ENCODE measurements around the gene ZNRD2.
A peak's percentile ranks its signal among the peaks of the same experiment; 100 is the strongest.

Gene ZNRD2

DNA sequence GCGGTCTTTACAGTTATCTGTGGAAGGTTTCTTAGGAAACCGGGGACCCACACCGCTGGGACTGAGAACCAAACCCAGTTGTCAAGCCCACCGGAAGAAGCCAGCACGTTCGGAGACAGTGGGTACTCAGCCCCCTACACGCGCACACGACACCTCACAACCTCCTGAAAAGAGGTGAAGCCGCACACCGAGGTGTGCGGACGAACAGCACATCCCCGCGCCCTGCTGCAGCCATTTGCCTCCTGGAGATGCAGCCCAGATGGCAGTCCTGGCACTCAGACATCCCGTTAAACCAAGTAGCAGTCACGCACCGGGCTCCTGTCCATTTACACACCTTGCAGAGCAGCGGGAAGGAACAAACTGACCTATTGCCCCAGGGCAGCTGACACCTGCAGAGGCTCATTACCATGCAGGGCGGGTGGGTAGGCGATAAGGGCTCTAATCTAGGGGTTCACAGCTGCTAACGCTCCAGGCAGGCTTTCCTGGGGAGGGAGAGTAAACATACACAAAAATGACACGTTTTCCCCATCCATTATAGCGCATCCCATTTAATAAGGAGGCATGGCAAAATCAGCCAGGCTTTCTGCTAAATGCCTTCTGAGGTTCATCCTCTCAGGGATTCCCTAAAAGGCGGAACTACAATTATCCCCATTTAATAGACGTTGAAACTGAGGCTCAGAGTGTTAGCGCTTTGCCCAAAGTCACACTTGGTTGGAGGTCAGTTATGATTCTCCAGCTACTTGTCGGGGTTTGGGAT is 4.7 kb downstream of the ZNRD2 start:
- peak overlapping the region; percentile 96 for H3K27ac ChIP-seq

DNA sequence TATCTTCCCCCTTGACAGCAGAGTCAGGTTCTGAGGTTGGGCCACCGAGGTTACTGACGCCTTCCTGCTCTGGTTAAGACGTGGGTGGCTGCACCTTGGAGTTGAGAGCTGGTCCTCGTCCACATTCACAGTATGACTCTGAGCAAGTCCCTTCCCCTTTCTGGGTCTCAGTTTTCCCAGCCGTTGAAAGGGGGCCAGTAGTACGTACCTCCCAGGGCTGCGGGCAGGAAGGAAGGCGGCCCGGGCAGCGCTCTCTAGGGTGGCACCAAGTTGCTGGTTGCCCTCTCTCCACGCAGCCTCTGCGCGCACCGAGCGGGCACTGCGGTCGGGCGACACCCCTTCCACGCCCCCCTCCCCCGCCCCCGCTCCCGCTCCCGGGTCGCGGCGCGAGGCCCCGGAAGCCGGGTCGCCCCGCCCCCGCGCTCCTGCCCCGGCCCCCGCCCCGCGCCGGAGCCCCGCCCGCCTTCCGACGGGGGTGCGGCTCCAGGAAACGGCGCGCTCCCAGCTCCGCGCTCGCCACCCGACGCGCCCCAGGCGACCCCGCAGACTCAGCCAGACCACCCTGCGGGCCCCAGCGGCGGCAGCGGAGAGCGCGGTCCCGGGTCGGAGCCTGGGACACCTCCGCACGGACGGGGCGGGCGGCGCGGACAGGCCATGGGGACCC is 5.4 kb downstream of the ZNRD2 start, which contains the start of gene EHBP1L1:
Gene EHBP1L1, plus strand, starts transcription at position 486 of the 664 bp plus-strand sequence. CDS start 250 bp downstream, outside the sequence.
- TF ChIP-seq, protein P1, sequence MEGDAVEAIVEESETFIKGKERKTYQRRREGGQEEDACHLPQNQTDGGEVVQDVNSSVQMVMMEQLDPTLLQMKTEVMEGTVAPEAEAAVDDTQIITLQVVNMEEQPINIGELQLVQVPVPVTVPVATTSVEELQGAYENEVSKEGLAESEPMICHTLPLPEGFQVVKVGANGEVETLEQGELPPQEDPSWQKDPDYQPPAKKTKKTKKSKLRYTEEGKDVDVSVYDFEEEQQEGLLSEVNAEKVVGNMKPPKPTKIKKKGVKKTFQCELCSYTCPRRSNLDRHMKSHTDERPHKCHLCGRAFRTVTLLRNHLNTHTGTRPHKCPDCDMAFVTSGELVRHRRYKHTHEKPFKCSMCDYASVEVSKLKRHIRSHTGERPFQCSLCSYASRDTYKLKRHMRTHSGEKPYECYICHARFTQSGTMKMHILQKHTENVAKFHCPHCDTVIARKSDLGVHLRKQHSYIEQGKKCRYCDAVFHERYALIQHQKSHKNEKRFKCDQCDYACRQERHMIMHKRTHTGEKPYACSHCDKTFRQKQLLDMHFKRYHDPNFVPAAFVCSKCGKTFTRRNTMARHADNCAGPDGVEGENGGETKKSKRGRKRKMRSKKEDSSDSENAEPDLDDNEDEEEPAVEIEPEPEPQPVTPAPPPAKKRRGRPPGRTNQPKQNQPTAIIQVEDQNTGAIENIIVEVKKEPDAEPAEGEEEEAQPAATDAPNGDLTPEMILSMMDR (IDR thresholded peaks at IDR 0.05): no peak
- no peak for TF ChIP-seq ZFX (IDR thresholded peaks at IDR 0.05; ENCODE audit: borderline replicate concordance)

More for the DNA sequence above, 4.7 kb downstream of the ZNRD2 start:
- TF ChIP-seq ZFX (IDR thresholded peaks at IDR 0.05; ENCODE audit: borderline replicate concordance): no peak
- TF ChIP-seq, protein P1 (IDR thresholded peaks at IDR 0.05): no peak

DNA sequence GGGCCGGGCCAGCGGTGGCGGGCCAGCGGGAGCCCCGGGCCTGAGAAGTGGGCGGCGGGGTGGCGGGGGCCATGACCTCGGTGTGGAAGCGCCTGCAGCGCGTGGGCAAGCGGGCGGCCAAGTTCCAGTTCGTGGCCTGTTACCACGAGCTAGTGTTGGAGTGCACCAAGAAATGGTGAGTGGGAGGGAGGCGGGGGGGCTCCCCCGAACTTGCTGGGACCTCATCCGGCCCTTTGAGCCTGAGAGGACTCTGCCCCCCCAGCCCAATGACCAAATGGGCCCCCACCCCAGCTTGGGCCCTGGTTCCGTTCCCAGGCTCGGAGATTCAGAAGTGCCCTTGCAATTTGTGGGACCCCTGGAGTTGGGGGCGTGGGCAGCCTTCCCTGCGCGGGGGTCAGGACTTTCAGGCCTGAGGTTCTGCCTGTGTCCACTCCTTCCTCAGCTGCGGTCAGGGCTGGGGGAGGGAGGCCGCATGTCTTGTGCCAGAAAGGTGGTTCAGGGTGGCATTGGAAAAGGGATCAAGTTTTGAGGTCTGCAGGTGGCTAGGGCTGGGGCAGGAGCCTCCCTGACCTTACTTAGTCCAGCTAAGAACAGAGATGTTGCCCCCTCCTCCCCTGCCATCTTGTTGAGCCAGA is 6.1 kb downstream of the ZNRD2 start:
- TF ChIP-seq ZFX (IDR thresholded peaks at IDR 0.05; ENCODE audit: borderline replicate concordance): no peak
- TF ChIP-seq, protein P1 (IDR thresholded peaks at IDR 0.05): no peak
- peak overlapping the region; percentile 96 for H3K27ac ChIP-seq

More for the DNA sequence above, 5.4 kb downstream of the ZNRD2 start, which contains the start of gene EHBP1L1:
- peak within 1 kb of the TSS; percentile 96 for H3K27ac ChIP-seq

DNA sequence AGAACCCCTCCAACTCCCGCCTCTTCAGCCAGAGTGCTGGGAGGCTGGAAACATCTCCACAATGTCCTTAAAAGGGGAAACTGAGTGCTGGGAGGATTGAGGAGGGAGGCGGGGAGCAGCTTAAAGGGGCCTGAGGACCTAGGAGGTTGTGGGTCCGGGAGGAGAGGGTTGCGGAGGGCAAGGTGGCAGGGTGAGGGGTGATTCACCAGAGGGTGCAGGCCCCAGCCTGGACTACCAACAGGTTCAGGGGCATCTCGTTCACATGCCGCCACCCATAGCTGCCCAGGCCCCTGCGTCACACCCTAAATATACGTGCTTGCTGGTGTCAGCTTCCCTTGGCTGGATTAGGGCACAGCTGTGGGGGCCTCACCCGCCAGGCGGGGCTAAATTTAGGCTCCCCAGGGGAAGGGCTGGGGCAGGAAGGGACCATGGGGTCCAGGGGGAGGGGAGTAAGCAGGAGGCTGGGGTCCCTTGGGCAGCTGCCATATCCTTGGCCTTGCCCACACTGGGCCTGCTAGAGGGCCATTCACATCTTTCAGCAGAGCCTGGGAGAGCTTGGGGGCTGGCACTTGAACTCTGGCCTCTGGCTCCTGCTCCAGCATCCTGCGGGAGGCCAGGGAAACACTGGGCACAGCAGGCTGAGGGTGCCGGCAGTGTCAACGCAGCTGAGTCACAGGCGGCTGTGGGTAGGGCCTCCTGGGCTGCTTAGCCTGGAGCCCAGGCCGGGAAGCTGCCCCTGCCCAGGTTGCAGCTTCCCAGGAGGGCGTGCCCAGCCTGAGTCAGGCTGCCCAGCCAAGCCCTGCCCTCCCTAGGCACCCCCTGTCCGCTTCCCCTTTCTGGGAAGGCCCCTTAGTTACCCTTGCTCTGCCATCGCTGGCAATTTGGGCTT is 6.8 kb downstream of the ZNRD2 start:
- peak overlapping the region; percentile 96; the same call in 1 of the 2 replicates for H3K27ac ChIP-seq
- no peak for TF ChIP-seq ZFX (IDR thresholded peaks at IDR 0.05; ENCODE audit: borderline replicate concordance)
- TF ChIP-seq, protein P1 (IDR thresholded peaks at IDR 0.05): no peak

DNA sequence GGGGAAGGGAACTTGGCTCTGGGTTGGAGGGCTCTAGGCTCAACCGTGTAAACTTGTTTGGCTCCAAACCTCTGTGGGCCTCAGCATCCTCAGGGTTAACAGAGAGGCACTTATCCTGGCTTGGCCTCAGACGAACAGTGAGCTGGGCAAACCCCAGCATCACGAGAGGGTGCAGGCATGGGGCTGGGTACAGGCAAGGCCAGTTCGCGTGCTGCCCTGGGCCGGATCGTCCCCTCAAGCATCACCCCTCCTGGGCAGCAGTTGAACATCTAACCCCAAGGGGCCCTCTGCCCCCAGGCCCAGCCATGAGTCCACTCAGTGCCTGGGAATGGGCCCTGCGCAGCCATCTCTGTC is 7.5 kb downstream of the ZNRD2 start:
- H3K27ac ChIP-seq: peak overlapping the region; percentile 96; the same call in 1 of the 2 replicates
- TF ChIP-seq ZFX (IDR thresholded peaks at IDR 0.05; ENCODE audit: borderline replicate concordance): no peak
- TF ChIP-seq, protein P1 (IDR thresholded peaks at IDR 0.05): no peak

DNA sequence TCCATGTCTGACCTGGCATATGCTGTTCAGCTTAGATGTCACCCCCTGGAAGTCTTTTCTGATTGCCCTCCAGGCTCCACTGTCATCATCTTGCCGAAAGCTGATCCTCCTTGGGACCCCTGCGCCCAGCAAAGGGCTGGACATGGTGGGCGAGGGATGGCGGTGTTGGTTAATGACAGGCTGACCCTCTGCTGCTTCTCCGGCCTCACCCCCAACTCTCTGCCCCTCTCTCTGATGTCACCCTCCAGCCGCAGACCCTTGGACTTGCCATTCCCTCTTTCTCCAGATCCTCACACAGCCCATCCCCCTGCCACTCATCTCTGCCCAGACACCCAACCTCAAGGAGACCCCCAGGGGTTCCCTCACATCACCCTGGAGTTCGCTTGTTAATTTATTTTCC is 7.9 kb downstream of the ZNRD2 start:
- no peak for TF ChIP-seq ZFX (IDR thresholded peaks at IDR 0.05; ENCODE audit: borderline replicate concordance)
- TF ChIP-seq, protein P1 (IDR thresholded peaks at IDR 0.05): no peak
- no peak overlapping the region; the same call in 1 of the 2 replicates for H3K27ac ChIP-seq
